GM18526 (cell line): ENCODE data around the gene PRUNE1.

Experiments
- POLR2A ChIP-seq: IDR thresholded peaks from 3 replicates; pipeline ENCODE4 v1.6.1; 2011; ENCODE audit not compliant: insufficient read length; ENCODE audit errors: extremely low read depth

PRUNE1 gene

DNA sequence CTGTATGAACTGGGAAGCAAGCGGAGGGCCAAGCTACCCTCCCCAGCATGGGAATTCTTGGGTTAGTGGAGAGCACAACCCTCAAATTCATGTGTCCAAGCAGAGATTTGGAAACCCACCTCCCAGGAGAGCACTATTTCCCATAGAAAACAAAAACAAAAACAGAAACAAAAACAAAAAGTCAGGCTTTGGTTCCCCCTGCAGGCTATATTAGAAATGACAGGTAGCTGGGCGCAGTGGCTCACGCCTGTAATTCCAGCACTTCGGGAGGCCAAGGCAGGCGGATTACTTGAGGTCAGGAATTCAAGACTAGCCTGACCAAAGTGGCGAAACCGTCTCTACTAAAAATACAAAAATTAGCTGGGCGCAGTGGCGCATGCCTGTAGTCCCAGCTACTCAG, 12.4 kb upstream of the PRUNE1 start:
- no peak for TF ChIP-seq POLR2A

GRCh38 chr1:150997126-150997872, 10.9 kb upstream of the PRUNE1 start:
- TF ChIP-seq POLR2A = no peak

DNA sequence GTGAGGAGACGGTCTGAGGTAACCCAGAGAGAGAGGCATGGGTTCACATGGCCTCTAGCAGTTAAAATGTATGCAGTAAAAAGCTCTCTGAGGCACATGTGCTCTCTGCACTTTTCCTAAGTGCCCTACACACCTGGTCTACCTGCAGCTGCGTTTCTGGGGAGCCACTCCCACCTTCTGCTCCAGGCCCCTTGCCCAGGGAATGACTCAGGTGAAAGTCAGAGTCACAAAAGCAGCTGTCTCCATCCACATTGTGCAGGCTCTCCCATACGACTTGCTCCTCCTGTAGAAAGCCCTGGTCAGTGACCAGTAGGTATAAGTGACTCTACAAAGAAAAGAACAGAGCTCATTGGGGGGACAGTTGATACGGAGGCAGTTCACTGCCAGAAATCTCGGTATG, 10.3 kb upstream of the PRUNE1 start:
- TF ChIP-seq POLR2A = no peak

DNA sequence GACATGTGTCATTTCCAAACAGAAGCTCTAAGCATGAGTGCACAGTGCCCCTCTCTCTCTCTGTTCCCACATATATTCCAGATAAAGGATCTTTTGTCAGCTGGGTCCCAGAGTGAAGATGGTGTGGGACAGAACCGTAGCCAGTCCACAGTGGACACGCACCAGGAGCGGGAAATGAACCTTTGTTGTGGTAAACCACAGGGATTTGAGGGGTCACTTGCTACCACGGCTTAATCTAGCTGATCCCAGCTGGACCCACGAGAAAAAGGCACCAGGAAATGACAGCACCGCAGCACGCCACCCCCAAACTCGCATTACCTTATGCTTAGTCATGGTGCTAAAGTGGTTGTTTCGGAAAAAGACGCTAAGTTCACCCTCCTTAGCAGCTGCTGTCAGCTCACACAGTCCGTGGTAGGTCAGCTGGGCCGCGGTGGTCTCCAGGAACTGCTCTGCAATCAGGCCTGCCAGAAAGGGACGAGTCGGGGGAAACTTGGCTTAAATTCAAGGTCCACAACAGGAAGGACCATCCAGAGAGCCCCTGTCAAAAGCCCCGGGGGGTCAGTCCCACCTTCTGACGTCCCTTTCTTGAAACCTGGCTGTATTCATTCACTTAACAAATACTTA, 9.1 kb upstream of the PRUNE1 start:
- TF ChIP-seq POLR2A = no peak

DNA sequence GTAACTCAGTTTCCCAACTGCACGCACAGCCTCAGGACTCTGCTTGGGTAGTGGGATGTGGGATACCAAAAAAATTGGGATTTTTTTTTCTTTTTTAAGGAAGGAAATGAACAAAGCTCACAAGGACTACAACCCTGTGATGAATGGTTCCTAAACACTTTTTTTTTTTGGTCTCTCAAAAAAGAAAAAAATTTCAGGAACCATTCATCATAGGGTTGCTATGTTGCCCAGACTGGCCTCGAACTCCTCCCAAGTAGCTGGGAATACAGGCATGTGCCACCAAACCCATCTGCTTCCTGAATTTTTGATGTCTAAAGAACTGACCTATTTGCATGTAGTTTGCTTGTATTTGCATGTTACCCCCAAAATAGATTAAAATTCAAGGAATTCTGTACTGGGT, 8.3 kb upstream of the PRUNE1 start:
- no peak for TF ChIP-seq POLR2A

DNA sequence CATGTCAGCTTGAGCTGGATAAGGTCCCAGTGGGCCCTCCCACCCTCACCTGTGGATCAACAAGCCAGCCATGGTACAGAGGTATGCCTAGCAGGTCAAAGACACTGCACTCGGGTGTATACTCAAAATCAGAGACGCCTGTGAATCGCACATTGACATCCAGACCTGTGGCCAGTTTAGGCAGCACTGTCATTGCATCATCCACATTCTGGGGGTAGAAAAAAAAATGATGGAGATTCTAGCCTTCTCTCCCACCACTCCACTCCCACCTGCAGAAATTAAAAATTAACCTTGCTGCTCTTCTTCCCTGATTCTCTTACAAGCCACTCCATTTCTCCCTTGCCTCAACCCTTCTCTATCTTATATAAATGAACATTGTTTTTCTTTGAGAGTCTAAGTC, 7.8 kb upstream of the PRUNE1 start:
- TF ChIP-seq POLR2A = no peak

DNA sequence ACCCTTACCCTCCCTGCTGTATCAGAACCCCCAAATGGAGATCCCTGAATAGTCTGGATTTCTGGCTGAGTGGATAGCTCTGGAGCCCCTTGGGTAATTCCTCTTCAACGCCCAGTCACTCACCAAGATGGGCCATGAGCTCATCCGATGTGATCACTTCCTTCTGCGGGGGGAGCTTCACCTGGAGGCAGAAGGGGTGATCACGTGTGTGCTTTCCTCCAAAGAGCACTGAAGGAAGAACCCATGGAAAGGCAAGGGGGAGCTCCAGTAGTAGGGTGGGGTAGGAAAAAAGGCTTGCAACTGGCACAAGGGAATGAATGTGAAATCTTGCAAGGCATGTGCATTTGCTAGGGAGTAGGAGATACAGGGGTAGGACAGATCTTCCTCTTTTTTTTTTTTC, 6.6 kb upstream of the PRUNE1 start:
- TF ChIP-seq POLR2A = no peak

- TF ChIP-seq POLR2A = no peak
Observed at GRCh38 chr1:151002051-151002450, 6.2 kb upstream of the PRUNE1 start.

GRCh38 chr1:151002611-151003010, 5.6 kb upstream of the PRUNE1 start:
- TF ChIP-seq POLR2A = no peak

- no peak for TF ChIP-seq POLR2A
Observed at GRCh38 chr1:151003180-151003579, 5.1 kb upstream of the PRUNE1 start.

DNA sequence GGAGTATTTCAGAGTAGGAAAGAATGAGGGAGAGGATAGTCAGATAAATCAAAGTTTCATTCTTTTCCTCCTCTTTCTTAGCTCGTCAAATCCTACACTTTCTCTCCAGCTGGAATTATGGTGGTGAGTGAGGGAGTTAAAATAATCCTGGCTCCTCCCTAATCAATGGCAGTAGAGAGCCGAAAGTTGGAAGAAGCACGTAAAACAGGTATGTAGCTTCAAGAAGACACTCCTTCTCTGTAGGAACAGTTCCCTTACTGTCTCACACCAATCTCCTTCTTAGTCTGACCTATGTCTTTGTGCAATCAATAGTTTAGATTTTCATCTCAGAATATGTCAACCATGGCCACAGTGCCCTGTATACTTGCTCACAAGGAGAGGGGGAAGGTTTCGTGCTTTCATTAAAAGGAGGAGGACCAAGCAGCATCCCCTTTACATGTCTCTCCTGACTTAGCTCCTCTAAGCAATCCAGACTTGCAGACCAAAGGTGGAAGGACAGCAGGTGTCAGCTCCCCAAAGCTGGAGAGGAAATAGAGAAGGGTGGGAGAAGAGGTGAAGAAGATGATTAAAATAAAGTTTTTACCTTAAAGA, 2.4 kb upstream of the PRUNE1 start:
- no peak for TF ChIP-seq POLR2A

- TF ChIP-seq POLR2A = no peak
Observed at GRCh38 chr1:151006327-151007052, 1.8 kb upstream of the PRUNE1 start, which contains the start of gene MINDY1. TSS of gene MINDY1 (minus strand) at chr1:151006902. CDS start at chr1:151002617, 4,285 bp downstream.

DNA sequence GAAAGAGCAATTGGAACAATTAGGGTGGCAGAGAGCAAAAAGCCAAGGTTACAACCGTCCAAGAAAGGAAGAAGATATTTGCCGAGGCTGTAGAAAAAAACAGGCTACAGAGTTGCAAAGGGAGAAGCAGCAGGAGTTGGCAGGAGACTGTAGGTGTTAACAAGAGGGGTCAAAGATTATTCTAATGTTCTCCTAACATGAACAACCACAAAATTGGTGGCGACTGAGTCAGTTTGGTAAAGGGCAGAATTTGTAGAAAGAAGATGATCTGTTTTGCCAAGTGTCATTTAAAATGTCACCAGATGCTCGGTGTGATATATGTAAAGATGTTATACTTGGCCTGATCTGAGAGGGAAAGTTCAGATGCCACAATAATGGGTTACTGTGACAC, 401 bp upstream of the PRUNE1 start:
- TF ChIP-seq POLR2A = no peak

- no peak for TF ChIP-seq POLR2A
Observed at GRCh38 chr1:151009206-151009587, 948 bp downstream of the PRUNE1 start.

GRCh38 chr1:151009674-151010345, 1.6 kb downstream of the PRUNE1 start:
- no peak for TF ChIP-seq POLR2A
